Measurements from ENCODE around the gene DUSP22.
"Not testable (repeated sequence)": the region's sequence is repeated elsewhere in the genome, so short reads cannot be mapped to it uniquely, and the experiment has no call there.

The DUSP22 gene, protein sequence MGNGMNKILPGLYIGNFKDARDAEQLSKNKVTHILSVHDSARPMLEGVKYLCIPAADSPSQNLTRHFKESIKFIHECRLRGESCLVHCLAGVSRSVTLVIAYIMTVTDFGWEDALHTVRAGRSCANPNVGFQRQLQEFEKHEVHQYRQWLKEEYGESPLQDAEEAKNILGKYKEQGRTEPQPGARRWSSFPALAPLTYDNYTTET

DNA sequence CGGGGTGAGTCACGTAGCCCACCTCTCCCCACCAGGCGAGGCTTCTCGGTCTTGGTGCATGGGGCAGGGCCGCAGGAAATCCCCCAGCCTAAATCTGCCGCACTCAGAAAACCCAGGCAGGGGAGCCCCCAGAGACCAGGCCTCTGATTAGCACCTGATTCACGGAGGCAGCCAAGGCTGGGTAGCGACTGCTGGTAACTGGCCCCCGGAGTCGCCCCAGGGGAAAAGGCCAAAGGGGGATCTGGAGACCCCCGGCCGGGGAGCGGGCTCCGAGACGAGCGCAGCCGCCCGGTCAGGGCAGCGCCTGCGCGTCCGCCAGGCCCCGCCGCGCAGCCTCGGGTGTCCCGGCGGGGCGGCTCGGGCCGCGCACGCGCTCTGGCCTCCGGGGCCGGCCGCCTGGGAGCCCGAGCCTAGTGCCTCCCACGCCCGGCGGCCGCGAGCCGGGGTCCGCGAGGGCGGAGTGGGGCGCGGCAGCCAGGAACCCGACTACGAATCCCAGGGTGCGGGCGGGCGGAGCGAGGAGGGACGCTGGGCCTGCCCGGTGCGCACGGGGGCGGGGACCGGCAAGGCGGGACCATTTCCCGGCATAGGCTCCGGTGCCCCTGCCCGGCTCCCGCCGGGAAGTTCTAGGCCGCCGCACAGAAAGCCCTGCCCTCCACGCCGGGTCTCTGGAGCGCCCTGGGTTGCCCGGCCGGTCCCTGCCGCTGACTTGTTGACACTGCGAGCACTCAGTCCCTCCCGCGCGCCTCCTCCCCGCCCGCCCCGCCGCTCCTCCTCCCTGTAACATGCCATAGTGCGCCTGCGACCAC lies at the start of gene DUSP22:
DUSP22 (plus strand) TSS at position 791 of the 809 bp plus-strand sequence. CDS start 53 bp downstream, outside the sequence.
- no peak for DNase-seq

DNA sequence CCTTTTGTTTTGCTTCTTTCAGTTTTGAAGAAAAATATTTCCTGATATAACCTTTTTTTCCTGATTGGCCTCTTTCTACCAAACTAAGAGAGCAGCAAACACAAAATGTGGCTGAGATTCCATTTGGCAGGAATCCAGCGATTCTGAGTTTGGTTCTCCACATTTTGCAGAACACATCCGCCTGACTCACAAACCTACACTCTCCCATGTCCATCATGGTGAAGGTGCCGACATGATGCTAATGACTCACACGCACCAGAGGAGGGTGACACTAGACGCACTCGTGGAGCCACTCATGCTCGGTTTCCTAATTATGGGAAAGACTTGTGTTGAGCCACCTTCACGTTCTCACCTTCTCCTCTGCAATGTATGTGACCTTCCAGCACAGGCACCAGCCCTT lies 45.9 kb upstream of the DUSP22 start:
- DNase-seq = no peak

DNA sequence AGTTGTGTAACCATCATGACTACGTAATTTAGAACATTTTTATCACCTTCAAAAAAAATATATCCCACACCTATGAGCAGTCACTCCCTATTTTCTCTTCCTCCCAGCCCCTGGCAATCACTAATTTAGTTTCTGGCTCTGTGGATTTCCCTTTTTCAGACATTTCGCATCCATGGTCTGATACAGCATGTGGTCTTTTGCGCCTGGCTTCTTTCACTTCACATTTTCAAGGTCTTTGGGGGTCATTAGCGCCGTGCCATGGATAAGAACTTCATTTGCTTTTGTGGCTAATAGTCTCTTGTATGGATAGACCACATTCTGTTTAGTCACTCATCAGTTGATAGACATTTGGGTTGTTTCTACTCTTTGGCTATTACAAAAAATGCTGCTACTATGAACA lies 44.9 kb upstream of the DUSP22 start:
- no peak for DNase-seq

DNA sequence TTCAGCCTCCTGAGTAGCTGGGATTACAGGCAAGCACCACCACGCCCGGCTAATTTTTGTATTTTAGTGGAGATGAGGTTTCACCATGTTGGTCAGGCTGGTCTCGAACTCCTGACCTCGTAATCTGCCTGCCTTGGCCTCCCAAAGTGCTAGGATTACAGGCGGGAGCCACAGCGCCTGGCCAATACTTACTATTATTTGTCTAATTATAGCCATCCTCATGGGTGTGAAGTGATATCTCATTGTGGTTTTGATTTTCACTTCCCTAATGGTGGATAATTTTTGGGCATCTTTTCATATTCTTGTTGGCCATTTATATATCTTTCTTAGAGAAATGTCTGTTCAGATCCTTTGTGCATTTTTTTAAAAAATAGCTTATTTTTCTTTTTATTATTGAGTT lies 44.2 kb upstream of the DUSP22 start:
- DNase-seq = not testable (repeated sequence)

DNA sequence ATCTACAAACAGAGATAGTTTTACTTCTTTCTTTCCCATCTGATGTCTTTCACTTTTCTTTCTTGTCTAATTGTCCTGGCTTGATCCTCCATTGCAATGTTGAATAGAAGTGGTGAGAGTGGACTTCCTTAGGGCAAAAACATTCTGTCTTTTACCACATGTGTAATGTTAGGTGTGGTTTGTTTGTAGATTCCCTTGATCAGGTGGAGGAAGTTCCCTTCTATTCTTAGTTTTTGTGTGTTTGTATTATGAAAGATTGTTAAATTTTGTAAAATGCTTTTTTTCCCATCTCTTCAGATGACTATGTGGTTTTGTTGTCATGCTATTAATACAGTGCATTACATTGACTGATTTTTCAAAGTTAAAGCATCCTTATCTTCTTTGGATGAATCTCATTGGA lies 41.6 kb upstream of the DUSP22 start:
- no peak for DNase-seq

DNA sequence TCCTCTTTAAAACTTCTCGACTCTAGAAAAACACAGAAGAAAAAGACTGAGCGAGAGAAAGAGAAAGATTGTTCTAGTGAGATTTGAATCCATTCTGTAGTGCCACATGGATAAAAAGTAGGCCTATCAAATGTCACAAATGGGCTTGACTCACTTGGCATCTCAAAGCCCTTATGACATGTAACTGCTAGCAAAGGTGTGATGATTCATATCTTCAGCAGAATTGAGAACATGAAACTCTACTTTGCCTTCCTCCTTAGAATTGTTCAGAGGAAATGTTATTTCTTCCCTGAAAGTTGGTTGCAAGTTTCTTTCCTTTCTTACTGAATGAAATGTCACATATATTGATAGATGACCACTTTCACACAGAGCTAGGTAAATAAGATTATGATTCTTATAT lies 40.4 kb upstream of the DUSP22 start:
- no peak for DNase-seq

DNA sequence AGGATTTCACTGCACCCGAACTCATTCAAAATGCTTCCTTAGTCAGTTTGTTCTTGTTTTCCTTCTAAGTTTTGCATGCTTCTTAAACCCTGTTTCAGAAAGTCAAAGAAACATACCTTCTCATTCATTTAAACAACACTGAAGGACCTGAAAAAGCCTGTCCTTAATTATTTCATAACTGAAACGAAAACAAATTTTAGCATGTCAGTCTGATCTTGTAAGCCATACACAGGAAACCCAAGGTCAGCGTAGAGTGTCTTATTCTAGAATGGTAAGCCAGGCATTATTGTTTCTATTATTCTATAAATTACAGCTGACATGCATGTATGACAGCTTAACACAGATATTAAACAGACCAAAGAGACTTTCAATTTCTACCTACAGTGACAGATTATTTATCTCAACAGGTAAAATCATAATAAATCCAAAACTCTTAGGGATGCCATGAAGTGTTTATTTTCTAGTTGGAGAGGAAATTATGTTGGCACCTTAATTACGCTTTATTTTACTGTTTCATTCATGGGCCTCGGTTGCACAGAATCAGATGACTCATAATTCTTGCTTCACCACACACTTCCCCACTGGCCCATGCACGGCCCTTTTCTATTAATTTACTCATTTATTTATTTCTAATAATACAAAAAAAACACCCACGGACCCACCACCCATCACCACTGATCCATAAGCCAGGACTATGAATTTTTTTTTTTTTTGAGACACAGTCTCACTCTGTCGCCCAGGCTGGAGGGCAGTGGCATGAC lies 39.3 kb upstream of the DUSP22 start:
- no peak for DNase-seq

DNA sequence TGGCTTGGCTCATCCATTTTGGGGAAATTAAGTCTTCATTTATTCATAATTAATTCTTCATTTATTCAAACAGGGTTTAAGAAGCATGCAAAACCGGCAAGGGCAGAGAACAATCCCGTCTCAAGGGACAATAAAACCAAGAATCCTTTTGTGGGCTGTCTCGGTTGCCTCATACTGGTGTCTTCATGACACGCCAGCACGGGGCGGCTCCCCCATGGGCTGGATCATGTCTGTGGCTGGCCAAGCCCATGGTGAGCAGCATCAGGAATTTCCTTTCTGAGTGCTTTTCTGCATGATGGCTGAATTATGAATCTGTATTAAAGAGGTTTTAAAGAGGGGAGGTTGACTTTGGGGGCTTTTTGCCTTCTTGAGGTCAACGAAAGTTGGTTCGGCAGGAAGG lies 38.3 kb upstream of the DUSP22 start:
- DNase-seq = no peak

DNA sequence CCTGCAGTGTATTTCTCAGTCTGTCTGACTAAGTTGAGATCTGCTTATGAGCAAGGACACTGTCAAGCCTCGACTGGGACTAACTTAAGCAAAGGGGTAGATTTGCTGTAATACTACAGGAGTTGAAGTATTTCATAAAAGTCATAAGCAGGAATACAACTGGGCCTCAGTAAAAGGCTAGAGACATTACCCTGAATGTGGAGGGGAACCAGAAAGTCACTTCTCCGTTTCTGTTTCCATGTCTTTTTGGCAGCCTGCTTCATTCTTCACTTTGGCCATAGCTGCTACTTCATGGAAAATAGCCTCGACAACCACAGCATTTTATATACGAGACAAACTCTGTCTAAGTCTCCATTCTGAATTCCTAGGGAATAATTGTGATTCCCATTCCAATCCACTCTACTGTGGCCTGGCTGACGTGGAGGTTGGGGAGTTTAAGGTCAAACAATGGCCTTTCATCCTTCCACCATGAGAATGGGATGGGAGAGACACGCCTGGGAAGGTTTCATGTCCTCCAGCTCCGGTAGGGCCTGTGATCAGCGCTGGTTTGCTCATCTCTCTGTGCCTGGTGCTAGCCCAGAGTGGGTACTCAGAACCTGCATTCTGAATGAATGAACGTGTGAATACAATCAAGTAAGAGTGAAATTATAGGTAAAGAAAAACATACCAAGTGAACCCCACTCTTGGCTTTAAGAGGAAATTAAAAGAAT lies 37.1 kb upstream of the DUSP22 start:
- DNase-seq = no peak

DNA sequence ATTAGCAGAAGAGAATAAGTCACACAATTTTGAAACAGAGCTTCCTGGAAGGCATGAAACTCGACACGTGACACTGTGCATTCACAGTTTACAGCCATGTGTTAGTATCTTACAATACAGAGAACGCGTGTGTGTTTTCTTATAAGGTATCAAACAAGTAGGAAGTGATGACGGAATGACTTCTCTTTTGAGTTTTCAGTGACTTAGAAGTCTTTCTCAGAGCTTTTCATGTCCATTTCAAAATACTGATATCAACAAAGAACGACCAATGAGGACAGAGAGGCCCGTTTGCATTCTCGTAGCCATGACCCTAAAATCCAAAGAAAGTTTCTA lies 36.6 kb upstream of the DUSP22 start:
- DNase-seq = no peak

DNA sequence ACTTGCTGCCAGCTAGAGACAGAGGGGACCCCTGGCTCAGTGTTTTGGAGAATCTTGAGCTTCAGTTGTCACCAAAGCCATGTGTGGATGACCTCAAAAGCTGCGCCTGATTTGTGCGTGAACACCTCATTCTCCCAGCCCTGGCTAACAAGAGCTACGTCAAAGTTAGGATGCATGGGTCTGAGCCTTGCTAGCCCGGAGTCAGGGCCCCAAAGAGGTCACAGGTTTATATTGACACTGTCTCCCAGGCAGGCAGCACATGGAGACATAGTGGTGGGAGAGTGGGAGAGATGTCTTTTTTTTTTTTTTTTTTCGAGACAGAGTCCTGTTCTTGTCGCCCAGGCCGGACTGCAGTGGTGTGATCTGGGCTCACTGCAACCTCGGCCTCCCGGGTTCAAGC lies 36.1 kb upstream of the DUSP22 start:
- no peak for DNase-seq

DNA sequence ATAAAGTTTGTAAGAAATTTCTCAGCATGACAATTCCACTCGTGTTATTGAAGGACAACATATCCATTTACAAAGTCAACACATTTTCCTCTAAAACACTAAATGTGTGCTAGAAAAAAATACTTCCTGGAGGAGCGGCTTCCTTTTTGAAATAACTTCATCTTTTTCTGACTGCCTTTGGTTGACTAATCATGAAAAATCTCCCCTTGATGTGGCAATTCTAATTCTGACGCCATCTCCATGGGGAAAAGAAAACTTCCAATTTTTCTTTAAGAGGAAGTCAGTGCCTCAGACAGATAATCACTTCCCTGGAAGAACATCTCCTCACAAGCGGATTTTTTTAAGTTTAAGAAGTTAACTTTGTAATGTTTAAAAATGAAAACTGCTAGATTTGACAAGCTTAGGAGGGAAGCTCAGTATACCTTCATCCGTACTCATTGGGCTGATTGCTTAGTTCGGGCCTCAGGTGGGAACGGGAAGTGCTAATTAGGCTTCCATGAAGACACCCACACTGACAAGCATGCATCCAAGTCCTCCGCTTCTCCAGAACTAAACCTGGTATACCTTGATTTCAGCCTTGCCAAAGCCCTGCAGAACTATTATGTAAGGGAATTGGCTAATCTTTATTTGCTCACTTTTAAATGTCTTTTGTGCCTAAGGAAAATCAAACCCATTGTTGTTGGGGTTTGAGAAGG lies 35.1 kb upstream of the DUSP22 start:
- DNase-seq = no peak

DNA sequence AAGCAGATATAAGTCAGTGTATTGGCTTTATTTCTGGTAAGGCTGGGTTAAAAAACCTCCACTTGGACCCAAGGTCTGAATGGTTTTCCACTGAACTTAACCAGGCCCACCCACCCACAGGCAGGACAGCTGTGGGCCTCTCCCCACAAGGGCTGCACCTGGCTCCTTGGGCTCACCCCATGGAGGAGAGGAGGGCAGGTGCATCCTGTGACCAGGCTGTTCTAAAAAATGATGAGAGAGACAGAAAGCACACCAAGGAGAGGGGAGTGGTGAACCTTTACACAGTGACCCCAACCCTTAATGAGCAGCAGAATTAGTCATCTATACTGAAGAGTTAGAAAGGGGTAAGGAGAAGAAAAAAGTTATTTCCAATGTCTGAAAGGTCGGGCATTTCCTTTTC lies 34.5 kb upstream of the DUSP22 start:
- DNase-seq = no peak

DNA sequence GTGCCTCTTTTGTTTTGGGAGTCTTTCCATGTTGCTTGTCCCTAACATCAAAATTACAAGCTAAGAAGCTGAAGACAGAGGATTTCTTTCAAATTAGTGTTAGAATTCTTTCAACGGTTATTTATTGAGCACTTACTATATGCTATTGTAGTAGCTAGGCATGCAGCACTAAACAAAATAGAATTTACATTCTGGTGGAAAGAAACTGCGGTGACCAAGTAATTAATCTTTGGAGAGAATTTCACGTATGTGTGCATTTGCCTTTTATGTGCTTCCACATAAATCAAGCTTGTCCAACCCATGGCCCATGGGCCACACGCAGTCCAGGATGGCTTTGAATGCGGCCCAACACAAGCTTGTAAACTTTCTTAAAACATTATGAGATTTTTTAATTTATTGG lies 33.0 kb upstream of the DUSP22 start:
- DNase-seq = no peak

DNA sequence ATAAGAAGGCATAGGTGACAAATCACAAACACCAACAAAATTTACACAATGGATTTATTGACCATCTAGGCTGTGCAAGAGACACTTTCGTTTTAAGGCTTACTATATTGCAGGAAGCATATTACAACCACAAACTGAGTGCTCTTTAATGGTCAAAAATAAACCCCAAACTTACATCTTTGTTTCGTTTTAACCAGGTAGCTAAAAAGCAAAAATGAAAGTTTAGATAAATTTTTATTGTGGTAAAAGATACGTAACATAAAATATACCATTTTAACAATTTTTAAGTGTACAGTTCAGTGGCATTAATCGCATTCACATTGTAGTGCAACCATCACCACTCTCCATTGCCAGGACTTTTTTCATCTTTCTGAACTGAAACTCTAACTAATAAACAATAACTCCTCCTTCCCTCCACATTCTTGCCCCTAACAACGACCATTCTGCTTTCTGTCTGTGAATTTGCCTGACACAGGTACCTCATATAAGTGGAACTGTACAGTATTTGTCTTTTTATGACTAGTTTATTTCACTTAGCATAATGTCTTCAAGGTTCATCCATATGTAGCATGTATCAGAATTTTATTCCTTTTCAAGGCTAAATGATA lies 32.3 kb upstream of the DUSP22 start:
- no peak for DNase-seq

DNA sequence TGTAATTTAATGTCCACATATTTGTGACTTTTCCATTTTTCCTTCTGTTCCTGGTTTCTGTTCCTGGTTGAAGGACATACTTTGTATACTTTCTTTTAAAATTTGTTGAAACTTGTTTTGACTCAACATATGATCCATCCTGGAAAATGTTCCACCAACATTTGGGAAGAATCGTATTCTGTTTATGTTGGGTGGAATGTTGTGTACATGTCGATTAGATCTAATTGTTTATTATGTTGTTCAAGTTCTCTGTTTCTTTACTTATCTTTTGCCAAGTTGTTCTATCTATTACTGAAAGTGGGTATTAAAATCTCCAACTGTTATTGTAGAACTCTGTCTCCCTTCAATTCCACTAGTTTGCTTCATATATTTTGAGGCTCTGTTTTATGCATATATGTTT lies 27.7 kb upstream of the DUSP22 start:
- DNase-seq = no peak

DNA sequence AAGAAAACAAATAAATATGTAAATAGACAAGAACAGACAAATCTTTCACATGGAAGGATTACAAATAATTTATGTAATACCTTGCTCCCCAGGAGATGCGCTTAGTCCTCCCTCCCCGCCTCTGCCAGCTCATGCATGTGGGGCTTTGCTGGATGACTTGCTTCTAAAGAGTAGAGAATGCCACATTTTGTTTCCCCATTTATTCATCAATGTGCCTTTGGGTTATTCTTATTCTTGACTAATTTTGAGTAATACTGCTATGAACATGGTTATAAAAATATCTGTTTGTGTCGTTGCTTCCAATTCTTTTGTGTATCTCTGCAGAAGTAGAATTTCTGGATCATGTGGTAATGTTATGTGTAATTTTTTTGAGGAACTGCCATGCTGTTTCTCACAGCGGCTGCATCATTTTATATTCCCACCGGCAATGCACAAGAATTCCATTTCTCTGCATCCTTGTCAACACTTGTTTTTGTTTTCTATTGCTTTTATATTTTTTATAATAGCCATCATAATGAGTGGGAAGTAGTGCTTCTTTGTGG lies 23.8 kb upstream of the DUSP22 start:
- DNase-seq = no peak

DNA sequence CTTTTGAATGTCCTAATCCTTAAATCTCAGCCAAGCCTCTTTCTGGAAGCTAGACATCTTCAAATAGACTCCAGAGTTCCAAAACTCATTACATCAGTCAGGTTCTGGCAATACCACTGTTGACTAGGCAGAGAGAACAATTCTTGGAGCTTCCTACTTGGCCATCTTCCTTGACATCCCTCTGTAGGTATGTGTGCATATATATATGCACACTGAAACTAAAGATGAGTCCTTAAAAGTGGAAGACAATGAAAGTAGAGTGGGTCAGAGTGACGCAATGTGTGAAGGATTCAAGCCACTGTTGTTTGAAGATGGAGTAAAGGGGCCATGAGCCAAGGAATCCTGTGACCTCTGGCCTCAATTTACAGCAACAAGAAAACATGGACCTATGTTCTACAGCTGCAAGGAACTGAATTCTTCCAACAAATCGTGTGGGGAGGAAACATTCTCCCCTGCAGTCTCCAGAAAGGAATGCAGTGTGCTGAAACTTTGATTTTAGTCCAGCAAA lies 18.7 kb upstream of the DUSP22 start:
- no peak for DNase-seq

DNA sequence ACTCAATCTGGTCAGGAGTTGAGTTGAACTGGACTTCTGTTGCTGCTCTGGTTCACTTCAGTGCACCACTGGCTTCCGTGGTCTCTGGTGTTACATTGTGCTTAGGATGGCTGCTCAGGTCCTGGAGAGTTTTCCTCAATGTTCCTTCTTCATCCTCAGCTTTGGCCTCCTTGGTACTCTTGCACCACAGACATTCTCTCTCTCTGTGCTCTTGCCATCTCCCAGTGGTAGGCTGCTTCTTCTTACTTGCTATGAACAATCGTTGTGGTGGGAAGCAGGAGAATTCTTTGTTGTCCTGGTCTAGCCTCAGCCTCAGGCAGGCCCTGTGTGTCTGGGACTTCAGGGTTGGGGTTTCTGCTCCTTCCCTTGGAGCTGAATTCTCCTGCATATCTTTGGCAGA lies 14.5 kb upstream of the DUSP22 start:
- no peak for DNase-seq

DNA sequence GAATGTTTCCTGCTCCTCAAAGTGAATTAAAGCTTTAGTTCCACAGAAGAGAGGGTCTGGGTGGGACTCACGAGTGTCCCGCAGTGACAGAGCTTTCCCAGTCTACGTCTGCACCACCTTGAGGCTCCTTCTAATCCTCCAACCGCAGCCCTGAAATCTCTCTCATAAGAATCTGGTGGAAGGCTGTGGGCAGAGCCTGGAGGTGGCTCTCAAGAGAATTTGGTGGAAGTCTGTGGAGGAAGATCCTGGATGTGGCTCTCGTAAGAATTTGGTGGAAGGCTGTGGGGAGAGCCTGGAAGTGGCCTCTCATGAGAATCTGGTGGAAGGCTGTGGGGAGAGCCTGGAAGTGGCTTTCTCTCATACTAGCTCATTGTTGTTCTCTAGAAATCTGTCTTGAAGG lies 13.8 kb upstream of the DUSP22 start:
- DNase-seq = no peak

DNA sequence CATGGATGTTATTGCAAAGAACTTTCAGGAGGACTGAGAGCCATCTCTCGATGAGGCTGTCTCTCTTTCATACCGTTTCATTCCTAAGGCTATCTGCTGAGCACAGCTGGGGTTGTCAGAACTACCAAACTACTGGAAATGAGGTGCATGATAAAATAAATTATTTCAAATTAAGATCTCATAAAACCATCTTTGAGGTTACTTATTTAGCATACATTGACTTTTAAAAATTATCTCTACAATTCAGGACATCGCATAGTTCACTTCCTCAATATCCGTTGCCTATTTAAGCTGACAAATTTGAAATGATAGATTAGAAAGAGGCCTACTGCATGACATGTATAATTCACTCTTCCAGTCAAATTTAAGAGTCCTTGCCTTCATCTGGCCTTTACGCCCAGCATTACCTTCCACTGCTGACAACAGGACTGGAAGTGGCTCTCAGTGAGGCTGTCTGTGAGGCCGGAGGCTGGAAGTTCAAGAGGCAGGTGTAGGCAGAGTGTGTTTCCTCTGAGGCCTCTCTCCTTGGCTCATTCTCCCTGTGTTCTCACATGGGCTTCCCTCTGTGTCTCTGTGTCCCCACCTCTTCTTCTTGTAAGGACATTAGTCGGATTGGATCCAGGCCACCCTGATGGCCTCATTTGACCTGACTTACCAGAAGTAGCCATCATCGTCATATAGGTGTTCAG lies 12.8 kb upstream of the DUSP22 start:
- DNase-seq = no peak
